Subcutaneous adipose tissue (tissue), 4 donors: ENCODE measurements around the gene NEK5. TPM values are rescaled to one million over a fixed set of nuclear protein-coding genes. Genes with fewer than 3 reads are reported as not detected.

Experiments used
- total RNA-seq, 4 donors: library from RNA; depleted of rRNA; stranded (reverse); fragments of >200 nt; gene quantifications; one replicate each; pipeline ENCODE4 v1.1.0, GENCODE V29; 2016
- TF ChIP-seq, protein P1 (sequence below): fragments of 450-650 bp; IDR thresholded peaks from one replicate; pipeline ENCODE4 v1.5.1; 2016; ENCODE audit warnings: low read depth, mild to moderate bottlenecking, control low read depth, antibody characterized with exemption, moderate library complexity

Gene NEK5
- total RNA-seq, 4 donors from 2014 or later: 0.16 to 0.22 (median 0.17) TPM; not detected in 1

GRCh38 chr13:52162279-52163101 is 33.6 kb upstream of the NEK5 start:
- TF ChIP-seq, protein P1, sequence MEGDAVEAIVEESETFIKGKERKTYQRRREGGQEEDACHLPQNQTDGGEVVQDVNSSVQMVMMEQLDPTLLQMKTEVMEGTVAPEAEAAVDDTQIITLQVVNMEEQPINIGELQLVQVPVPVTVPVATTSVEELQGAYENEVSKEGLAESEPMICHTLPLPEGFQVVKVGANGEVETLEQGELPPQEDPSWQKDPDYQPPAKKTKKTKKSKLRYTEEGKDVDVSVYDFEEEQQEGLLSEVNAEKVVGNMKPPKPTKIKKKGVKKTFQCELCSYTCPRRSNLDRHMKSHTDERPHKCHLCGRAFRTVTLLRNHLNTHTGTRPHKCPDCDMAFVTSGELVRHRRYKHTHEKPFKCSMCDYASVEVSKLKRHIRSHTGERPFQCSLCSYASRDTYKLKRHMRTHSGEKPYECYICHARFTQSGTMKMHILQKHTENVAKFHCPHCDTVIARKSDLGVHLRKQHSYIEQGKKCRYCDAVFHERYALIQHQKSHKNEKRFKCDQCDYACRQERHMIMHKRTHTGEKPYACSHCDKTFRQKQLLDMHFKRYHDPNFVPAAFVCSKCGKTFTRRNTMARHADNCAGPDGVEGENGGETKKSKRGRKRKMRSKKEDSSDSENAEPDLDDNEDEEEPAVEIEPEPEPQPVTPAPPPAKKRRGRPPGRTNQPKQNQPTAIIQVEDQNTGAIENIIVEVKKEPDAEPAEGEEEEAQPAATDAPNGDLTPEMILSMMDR: no peak

DNA sequence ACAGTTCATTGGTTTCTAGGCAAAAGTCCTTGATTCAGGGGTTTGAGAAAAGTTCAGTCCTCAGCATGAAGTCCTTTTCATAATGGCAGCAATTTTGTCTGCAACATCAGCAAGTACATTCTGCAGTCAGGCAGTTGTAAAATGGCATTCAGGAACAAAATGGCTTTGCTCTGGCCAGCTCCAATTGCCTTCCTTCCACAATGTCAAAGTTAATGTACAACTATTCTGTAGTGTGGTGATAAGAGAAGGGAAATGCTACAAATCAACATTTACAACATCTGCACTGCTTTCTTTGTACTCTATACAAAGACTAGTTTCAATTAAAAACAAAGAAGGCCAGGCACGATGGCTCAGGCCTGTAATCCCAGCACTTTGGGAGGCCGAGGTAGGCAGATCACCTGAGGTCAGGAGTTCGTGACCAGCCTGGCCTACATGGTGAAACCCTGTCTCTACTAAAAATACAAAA is 32.3 kb upstream of the NEK5 start:
- TF ChIP-seq, protein P1: no peak

GRCh38 chr13:52160506-52160905 is 31.6 kb upstream of the NEK5 start:
- TF ChIP-seq, protein P1: no peak

DNA sequence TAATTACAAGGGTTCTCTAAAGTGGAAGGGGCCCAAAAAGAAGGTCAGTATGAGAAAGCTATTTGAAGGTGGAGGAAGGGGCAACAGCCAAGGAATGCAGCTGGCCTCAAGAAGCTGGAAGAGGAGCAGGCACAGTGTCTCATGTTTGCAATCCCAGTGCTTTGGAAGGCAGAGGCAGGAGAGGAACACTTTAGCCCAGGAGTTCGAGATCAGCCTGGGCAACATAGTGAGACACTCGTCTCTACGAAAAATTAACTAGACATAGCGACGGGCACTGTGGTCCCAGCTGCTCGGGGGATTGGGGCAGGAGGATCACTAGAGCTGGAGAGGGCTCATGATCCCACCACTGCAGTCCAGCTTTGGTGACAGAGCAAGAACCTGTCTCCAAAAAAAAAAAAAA is 31.2 kb upstream of the NEK5 start:
- TF ChIP-seq, protein P1: no peak

DNA sequence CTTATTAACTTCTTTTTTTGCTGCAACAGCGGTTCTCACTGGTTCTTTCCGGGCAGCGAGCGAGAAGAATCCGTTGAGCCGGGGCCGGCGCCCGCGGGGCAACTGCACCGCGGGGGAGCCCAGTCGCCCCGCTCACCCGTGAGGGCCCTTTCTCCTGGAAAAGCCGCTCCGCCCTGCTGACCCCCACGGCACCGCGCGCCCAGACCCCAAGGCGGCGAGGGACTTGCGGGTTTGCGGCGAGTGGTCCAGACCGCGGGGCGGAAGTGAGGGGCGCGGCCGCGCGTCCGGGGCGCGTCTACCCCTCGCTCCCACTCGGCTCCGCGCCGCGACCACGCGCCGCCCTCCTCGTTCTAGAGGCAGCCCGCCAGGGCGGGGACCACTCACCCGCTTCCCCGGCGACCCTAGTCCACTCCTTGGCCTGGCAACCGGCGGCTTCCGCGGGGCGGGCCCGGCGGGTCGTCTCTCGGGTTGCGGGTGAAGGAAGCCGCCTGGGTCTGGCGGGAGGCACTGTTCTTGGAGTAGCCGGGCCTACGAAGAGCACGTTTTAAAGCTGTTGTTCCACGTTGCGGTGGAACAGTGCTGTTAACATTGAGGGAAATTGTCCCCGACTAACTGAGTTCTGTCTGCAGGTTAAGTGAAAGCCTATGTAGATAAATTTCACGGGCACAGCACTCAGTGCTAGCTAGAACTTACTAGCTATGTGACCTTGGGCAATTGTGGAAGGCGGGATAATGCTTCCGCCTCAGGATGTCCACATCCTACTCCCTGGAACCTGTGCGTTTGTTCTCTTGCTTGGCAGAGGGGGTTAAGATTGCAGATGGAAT is 30.5 kb upstream of the NEK5 start, which contains the start of gene NEK3:
TSS of gene NEK3 (minus strand) at position 439 of the 824 bp plus-strand sequence. CDS start 3,406 bp downstream, outside the sequence.
- TF ChIP-seq, protein P1: no peak

DNA sequence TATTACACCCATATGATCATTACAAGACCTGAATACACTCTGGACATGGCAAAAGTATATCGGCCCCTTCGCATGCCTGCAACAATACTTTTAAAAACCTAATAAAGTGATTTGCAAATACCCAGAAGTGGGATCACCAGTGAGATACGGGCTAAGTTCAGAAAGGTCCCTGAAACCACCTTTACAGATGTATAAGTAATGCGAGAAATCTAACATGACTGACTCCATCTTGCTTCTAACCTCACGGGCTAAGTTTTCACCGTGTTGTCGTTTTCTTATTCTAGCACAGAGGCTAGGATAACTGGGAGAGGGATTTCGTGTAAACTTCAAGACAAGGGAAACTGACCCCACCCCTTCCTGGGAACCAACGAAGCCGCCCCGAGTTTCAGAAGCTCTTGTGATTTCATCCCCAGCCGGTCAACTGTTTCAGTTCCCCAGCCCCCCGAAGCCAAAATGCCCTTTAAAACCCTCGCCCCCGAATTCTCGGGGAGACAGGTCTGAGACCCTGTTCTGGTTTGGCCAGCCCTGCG is 29.8 kb upstream of the NEK5 start:
- TF ChIP-seq, protein P1: no peak
